HG03442 (cell line): ENCODE results near the gene CDK11A.
"Not testable (repeated sequence)": the region's sequence is repeated elsewhere in the genome, so short reads cannot be mapped to it uniquely, and the experiment has no call there.

ENCODE experiments used
- ATAC-seq: cut with Tn5 transposase; IDR thresholded peaks from one replicate; pipeline ENCODE4 v1.9.1; 2021; ENCODE audit warnings: mild to moderate bottlenecking, moderate library complexity; ENCODE audit not compliant: unreplicated experiment

The CDK11A gene

DNA sequence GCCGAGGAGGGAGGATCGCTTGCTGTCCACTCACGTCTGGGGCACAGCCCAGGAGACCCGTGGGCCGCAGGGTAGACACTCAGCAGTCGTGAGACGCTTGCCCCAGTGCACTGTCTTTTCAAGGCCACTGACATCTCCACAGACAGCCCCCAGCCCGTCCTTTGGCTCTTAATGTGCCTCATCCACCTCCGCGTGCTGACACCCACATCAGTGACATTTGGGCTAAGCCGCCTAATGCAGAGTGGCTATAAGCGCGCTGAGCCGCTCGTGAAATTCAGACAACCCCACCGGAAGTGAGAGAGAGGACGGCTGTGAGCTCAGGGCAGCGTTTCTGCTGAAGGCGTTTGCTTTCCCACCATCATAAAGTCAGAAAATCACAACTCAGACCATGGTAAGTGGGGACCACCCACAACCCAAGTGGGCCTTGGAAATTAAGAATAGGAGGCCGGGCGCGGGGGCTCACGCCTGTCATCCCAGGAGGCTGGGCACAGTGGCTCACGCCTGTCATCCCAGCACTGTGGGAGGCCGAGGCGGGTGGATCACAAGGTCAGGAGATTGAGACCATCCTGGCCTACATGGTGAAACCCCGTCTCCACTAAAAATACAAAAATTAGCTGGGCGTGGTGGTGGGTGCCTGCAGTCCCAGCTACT, 40.0 kb downstream of the CDK11A start:
- no peak for ATAC-seq

DNA sequence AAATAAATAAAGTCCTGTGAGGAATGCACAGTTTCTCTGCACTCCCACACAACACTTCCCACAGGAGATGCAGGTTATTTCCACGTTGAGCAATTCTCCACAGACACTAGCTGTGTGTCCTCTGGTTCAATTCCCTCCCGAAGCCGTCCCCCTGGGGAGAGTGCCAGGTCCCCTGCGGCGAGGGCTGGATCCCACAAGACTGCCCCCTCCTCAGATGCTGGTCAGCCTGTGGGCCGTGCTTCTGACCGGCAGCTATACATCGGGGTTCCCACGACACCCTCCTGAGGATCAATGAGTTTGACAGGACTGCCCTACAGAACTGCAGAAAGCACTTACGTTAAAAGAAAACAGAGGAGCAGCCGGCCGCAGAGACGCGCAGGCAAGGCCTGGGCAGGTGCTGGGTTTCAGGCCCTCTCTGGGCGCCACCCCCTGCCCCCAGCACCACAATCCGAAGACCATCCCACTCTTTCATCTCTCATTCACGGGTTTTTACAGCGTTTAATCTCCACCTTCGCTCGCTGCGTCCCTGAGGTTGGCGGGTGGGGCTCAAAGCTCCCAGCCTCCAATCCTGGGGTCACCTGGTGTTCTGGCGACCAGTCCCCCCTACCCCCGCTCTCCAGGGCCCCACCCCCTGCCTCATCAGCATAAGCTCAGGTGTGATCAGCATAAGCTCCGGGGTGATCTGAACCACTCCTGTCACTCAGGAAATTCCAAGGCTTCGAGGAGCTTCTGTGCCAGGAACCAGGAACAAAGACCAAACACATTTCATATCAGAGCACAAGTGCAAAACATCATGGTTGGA, 40.9 kb downstream of the CDK11A start:
- ATAC-seq = no peak

DNA sequence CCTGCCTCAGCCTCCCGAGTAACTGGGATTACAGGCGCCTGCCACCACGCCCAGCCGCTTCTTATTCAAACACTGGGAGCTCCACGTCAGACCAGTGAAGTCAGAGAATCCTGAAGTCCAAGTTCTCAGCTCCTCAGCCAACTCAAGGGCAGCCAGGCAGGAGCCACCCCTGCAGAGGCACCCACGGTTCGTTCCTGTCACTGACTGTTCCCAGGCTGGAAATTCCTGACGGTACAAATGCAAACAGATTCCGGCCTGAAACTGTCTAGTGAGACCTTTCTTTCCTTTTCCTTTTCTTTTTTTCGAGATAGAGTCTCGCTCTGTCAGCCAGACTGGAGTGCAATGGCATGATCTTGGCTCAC, 43.3 kb downstream of the CDK11A start:
- ATAC-seq = no peak

DNA sequence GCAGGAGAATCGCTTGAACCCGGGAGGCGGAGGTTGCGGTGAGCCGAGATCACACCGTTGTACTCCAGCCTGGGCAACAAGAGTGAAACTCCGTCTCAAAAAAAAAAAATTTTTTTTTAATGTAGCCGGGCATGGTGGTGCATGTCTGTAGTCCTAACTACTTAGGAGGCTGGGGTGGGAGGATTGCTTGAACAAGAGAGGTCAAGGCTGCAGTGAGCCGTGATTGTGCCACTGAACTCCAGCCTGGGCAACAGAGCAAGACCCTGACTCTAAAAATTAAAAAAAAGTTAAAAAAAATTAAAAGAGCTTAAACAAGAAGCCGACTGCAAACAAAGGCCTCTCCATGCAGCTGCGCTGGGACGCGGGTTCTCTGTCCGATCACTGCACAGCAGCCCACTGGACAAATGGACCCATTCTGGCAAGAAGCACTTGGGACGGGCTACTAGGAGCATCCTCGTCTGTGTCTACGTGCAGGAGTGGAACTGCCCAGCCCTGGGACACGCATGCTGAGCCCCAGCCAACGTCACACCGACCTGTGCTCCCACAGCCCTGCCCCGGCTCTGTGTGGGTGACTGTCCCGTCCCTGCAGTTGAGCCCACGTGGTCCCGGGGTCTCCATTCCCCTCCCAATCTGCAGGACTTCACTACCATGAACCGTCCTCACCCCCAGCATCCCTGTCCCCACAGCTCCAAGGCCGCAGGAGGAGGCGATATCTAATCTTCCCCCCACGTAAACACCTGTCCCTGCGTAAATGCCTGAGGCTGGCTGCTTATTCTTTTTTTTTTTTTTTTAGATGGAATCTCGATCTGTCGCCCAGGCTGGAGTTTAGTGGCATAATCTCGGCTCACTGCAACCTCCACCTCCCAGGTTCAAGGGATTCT, 43.9 kb downstream of the CDK11A start:
- no peak for ATAC-seq

DNA sequence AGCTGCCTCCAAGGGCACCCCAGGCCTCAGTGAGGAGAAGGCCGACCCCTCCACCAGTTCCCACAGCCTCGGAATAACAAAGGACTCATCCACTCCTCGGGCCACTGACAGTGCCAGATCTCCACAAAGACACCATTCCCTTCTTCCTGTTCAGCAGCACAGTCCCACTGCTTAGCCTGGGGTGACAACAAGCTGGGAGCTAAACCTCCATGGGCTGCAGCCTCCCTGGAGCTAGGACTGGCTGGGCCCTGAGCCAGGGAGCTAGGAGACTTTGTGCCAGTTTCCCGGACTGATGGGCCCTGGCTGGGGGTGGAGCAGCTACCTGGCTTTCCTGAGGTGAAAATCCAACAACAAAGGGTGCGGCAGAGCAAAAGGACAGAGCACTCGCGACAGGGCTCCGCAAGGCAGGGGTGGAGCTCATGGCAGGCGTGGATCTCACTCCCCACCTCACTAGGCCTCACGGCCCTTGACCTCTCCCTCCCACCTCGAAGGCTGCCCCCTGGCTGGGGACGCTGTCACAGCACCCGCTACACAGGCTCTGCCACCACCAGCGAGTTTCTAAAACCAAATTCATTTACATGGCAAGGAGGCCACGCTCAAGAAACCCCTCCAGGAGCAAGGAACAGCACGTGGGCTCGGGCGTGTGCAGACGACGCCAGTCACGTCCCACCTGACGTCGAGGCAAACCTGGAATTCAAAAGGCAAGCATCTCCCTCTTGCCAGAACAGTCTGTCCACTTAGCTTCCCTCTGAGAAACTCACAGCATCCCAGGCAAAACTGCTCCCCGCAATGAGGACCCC, 45.4 kb downstream of the CDK11A start:
- peak; percentile 27 for ATAC-seq

DNA sequence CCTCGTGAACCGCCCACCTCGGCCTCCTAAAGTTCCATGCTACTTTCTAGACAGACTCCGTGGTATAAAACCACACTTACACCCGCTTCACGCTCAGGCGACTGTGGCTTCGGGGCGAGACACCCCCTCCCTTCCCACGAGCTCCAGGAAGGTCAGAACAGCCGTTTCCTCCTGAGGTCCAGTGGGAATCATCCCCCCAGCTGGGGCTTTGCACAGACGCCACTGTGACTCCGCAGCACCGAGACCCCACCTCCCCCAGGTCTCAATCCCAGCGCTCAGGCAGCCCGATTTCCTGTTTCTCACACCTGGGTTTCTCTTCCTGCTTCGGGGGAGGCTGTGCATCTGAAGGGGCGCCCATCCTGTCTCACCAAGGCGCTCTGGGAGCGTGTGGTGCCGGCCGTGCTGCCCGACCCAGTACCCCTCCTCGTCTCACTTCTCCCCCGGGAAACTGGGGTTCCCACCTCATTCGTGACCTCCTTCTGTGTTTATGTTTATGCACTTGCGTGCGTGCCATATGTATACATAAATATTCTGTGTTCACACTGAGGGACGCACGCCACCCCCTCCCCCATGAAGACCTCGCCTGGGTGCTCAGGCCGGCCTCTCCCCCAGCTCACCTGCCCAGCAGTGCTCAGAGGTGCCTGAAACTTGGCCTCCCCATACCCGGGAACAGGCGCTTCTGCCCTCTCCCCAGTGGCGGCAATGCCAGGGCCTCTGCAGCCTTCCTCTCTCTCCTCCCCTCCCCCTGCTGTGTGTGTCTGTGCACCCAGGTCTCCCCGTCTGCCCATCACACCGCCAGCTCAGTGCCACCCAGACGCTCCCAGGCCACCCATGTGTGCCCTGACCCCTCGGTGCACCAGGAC, 46.2 kb downstream of the CDK11A start:
- ATAC-seq = peak; percentile 49

DNA sequence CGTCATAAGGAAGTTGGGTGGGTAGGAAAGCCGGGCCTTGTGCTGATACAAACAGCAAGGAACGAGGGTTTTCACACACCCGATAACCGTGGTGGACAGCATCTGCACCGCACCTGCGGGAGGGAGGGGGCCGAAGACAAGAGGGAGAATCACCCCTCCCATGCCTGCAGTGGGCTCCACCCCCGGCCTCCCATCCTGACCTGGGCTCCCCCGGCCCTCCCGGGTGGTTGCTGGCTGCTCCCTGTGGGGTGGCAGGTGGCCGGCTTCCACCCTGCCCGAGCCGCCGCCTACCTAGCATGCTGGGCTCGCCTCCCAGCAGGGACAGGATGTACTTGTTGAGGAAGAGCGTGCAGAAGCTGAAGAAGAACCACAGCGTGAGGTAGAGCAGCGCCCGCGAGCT, 48.1 kb downstream of the CDK11A start:
- ATAC-seq = not testable (repeated sequence)

DNA sequence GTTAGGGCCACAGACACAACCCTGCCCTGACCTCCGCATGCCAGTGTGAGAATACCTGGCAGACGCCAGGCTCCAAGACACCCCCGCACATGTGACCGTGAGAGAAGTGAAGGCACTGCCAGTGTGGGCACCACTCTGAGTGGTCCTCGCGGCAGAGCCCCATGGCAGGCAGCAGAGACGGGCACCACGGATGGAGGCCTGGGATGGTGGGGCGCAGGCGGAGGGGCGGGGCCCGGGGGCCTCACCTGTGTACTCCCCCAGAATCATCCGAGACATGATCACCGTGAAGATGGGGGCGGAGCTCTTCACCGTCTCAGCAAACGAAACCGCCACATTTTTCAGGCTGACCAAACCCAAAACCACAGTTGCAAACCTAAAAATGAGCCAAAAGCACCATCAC, 48.9 kb downstream of the CDK11A start:
- ATAC-seq = not testable (repeated sequence)

DNA sequence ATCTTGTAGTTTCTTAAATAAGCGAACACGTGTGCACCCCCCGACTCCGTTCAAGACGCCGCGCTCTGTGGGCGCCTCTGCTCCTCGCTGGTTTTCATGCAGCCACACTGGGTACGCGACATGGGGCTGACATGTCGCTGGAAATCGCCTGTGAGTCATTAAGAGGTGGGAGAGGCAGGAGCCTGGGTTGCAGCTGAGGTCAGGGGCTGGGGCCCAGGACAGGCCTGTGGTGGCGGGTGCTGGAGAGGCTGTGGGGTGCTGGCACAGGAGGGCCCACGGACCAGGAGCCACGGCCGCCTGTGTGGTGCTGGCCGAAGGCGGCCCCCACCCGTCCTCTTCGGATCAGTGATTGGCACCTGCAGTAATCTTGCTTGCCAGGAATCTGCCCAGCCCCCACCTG, 49.4 kb downstream of the CDK11A start:
- ATAC-seq = not testable (repeated sequence)

DNA sequence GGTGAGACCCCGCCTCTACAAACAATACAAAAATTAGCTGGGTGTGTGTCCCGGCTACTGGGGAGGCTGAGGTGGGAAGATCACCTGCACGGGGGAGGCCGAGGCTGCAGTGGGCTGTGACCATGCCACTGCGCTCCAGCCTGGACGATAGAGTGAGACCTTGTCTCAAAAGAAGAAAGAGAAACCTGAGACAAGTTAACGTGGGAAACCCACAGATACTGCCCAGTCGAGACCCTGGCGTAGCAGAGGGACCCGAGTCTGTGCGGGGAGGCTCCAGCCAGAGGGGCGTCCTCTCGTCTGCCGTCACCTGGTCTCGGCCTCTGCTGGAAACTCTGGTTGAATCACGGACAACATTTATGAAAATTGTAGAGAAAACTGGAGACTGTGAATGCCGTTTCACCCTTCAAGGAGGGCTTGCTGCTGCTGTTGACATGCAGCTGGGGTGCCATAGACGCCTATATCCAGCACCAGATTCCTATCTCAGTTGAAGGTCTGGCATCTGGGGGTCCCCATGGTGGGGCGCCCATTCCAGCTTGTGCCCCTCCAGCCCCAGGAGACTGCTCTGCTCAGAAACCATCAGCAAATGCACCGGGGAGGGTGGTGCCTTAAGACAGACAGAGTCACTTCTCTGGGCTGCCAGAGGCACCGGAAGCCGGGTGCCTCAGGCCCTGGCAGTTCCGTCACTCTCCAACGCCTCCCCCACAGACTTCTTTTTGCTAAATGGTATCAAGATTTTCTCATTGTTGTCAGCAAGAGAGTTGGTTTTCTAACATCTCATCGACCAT, 51.8 kb downstream of the CDK11A start:
- no peak for ATAC-seq

DNA sequence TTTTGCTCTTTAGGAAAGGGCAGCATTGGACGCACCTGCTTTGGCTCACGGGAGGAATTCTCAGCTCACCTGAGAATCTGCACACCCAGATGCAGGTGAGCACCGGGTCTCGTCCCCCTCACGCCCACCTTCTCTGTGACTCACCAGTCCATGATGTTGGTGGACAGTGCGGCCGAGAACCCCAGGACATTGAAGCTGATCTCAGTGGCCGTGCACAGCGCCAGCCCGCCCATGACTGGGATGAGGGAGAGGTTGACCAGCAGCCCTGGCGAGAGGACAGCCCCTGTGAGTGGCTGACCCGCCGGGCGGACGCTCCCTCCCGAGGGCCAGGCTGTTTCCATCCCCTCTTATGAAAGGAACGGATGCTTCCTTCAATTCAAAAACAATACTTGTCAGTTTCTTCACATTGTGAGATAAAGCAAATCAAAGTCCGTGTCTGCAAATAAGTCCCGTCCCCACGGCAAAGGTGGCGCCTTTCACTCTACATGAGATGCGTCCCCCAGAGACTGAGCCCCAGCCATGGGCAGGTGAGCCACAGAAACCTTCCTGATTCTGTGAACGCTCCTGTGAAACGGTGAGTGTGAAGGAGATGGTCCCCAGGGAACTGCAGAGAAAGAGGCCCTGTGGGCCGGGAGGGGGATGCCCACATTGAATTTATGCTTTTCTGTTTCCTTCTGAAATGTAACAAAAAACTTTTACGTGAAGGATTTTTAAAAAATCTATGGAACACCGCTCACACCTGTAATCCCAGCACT, 52.6 kb downstream of the CDK11A start:
- ATAC-seq = no peak

DNA sequence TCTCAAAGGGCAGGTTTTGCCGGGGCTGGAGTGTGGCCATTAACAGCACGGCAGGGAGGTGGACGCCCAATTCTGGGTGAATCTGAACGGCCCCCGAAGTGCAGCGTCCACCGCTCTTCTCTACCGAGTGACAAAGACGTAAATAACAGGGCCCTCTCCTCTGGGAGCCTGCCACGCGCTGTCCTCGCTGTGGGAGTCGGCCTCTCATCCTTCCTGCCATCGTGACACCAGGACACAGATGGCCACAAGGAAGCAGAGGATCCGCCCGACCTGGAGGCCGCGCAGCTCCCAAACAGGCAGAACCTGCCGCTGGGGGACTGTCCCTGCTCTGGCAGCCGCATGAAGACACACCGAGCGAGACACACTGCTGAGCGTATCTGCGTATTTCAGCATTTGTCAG, 53.3 kb downstream of the CDK11A start:
- ATAC-seq = no peak

DNA sequence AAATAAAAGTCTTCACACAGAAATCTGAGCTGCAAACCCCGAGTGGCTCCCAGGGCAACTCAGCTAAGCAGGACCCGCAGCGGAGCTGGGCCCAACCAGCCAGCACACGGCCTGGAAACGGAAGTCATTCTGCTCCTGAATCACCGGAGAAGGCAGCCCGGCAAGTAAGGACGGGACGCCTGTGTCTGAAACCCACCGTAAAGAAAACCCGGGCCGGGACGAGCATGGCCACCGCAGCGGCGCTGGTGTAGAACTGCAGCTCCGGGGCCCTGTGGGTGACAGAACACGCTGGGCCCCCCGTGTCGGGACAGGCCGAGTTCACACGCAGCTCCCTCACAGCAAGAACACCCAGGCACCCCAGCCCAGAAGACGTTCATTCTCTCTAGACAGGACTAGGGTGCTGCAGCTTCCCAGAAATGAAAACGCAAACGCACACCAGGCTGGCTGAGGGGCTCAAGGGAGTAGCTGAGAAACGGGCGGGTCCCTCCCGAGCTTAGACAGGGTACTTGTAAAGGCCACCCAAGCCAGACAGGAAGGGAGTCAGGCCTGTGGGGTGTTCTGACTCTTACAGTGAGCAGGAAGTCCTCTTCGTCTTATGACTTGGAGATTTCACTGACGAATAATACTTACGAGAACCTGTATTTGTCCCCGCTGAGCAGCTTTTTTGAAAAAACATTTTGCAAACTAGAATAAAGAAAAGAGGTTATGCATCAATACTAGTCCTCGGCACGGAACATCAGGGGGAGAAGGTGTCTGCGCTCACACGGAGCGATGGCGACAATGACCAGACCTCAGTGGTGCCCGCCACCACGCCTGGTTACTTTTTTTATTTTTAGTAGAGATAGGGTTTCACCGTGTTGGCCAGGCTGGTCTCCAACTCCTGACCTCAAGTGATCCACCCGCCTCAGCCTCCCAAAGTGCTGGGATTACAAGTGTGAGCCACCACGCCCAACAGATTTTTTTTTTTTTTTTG, 54.4 kb downstream of the CDK11A start:
- no peak for ATAC-seq

DNA sequence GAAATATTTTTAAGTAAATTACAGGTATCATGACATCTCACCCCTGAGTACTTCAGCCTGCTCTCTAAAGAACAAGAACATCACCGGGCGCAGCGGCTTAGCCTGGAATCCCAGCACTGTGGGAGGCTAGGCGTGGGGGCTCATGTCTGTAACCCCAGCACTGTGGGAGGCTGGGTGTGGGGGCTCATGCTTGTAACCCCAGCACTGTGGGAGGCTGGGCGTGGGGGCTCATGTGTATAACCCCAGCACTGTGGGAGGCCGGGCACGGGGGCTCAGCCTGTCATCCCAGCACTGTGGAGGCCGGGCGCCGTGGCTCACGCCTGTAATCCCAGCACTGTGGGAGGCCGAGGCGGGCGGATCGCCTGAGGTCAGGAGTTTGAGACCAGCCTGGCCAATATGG, 57.6 kb downstream of the CDK11A start:
- no peak for ATAC-seq

DNA sequence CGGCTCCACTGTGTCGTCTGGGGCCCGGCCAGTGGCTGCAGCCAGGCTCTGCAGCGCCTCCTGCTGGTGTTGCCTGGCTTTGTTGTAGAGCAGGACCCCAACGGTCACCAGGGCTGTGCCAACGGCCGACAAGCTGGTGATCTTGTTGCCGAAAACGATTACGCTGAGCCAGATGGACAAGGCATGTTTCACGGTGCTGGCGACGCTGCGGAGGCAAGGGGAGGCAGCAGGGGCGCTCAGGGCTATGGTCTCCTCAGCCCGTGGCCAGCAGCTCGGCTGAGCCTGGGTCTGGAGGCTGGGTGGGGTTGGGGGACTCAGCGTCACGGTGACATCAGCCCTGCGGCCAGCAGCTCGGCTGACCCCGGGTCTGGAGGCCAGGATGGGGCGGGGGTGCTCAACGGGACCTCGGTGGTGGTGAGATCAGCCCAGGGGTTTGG, 58.3 kb downstream of the CDK11A start:
- no peak for ATAC-seq

DNA sequence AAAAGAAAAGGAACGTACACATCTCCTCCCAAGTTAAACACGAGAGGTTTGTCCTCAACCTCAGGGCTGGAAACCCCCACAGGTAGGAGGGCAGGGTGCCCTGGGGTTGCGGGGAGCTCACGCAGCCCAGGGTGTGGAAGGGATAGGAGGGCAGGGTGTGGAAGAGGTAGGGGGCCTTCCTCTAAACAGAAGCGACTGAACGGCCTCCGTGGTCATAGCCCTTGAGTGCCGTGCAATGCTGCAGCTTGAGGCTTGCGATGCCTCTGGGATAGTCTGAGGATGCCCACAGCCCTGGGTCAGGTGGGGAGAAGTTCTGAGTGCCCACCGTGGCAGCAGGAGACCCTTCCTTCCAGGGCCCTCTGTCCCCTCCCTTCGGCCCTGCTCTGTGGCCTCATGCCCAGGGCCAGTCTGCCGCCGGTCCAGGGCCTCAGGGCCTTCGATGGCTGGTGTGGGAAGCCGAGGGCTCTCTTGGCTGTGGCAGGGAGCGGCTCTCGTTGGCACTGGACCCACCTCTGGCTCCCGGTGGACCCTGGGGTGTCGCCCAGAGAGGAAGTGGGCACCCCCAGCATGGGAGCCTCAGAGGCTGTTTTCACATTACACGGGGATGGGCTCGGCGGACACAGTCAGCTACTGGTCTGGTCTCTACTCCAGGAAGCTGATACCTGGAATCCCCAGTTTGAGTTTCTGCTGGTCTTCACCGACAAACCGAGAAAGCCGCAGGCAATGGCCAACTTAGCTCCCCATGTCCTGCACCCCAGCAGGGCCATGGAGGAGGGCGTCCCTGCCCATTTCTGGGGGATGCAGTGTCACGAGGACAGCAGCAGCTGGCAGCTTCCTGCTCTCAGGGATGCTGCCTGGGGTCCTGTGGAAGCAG, 59.0 kb downstream of the CDK11A start:
- no peak for ATAC-seq
